Measurements from ENCODE around the gene C5AR2. TPM values are rescaled to one million over a fixed set of nuclear protein-coding genes. Genes with fewer than 3 reads are reported as not detected.
"Not testable (repeated sequence)": the region's sequence is repeated elsewhere in the genome, so short reads cannot be mapped to it uniquely, and the experiment has no call there.

C5AR2 gene
- total RNA-seq, 1 donor, result not detected

GRCh38 chr19:47377801-47378200 lies 45.8 kb downstream of the C5AR2 start:
- H3K4me3 ChIP-seq (ENCODE audit: low read depth, low read length), result no peak overlapping the region
- no peak for DNase-seq (ENCODE audit: low read depth)
- TF ChIP-seq, protein P1, sequence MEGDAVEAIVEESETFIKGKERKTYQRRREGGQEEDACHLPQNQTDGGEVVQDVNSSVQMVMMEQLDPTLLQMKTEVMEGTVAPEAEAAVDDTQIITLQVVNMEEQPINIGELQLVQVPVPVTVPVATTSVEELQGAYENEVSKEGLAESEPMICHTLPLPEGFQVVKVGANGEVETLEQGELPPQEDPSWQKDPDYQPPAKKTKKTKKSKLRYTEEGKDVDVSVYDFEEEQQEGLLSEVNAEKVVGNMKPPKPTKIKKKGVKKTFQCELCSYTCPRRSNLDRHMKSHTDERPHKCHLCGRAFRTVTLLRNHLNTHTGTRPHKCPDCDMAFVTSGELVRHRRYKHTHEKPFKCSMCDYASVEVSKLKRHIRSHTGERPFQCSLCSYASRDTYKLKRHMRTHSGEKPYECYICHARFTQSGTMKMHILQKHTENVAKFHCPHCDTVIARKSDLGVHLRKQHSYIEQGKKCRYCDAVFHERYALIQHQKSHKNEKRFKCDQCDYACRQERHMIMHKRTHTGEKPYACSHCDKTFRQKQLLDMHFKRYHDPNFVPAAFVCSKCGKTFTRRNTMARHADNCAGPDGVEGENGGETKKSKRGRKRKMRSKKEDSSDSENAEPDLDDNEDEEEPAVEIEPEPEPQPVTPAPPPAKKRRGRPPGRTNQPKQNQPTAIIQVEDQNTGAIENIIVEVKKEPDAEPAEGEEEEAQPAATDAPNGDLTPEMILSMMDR (IDR thresholded peaks at IDR 0.05; ENCODE audit: insufficient read depth, low read depth, low read length), result no peak

DNA sequence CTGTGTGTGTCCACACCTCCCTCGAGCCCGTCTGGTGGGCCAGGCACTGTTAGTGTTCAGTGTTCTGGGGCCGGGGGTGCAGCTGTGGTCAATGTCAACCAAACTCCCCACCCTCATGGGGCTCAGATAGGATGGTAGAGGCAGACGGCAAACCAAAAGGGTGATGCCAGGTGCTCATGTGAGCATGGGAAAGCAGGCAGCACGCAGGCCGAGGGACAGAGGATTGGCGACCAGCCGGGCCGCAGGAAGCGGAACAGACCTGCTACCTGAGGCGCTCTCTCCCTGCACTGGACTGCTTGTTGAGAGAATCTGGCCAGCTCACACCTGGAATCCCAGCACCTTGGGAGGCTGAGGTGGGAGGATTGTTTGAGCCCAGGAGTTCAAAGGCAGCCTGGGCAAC lies 46.3 kb downstream of the C5AR2 start:
- H3K4me3 ChIP-seq (ENCODE audit: low read depth, low read length), result no peak overlapping the region
- no peak for DNase-seq (ENCODE audit: low read depth)
- TF ChIP-seq, protein P1 (IDR thresholded peaks at IDR 0.05; ENCODE audit: insufficient read depth, low read depth, low read length), result no peak

GRCh38 chr19:47379381-47379938 lies 47.5 kb downstream of the C5AR2 start:
- TF ChIP-seq, protein P1 (IDR thresholded peaks at IDR 0.05; ENCODE audit: insufficient read depth, low read depth, low read length), result no peak
- no peak for DNase-seq (ENCODE audit: low read depth)
- H3K4me3 ChIP-seq (ENCODE audit: low read depth, low read length), result no peak overlapping the region

DNA sequence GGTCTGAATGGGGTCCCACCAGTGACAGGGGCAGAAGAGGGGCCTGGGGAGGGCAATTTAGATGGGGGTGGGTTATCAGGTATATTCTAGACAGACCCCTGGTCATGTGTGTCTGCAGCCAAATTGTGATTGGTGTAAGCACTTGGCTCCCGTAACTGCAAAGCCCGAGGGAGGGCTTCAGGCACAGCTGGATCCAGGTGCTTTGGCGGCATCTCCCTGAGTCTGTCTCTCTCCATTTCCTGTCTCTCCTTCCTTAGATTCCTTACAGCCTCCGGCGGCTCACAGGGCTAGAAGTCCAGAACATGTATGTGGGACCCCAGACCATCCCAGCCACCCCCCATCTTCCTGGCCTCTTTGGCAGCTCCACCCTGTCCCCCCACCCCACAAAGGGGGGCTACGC lies 48.6 kb downstream of the C5AR2 start:
- TF ChIP-seq, protein P1 (IDR thresholded peaks at IDR 0.05; ENCODE audit: insufficient read depth, low read depth, low read length), result no peak
- DNase-seq (ENCODE audit: low read depth), result no peak
- no peak overlapping the region for H3K4me3 ChIP-seq (ENCODE audit: low read depth, low read length)

DNA sequence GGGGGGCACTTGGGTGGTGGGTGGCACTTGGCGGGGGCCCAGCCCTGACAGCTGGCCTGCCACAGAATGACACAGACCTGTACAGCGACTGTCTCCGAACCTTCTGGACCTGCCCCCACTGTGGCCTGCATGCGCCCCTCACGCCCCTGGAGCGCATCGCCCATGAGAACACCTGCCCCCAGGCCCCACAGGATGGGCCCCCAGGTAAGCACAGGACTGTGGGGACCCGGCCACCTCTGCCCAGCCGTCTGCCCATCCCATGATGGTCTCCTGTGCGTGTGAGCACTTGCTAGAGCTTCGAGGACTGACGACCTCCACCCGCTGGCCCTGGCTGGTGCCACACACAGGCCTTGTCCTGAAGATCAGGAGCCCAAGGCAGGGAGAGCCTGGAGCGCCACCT lies 49.1 kb downstream of the C5AR2 start:
- no peak for DNase-seq (ENCODE audit: low read depth)
- H3K4me3 ChIP-seq (ENCODE audit: low read depth, low read length), result no peak overlapping the region
- TF ChIP-seq, protein P1 (IDR thresholded peaks at IDR 0.05; ENCODE audit: insufficient read depth, low read depth, low read length), result no peak

- no peak overlapping the region for H3K4me3 ChIP-seq (ENCODE audit: low read depth, low read length)
- TF ChIP-seq, protein P1 (IDR thresholded peaks at IDR 0.05; ENCODE audit: insufficient read depth, low read depth, low read length), result no peak
- no peak for DNase-seq (ENCODE audit: low read depth)
Measured at GRCh38 chr19:47381653-47382279, 49.8 kb downstream of the C5AR2 start.

DNA sequence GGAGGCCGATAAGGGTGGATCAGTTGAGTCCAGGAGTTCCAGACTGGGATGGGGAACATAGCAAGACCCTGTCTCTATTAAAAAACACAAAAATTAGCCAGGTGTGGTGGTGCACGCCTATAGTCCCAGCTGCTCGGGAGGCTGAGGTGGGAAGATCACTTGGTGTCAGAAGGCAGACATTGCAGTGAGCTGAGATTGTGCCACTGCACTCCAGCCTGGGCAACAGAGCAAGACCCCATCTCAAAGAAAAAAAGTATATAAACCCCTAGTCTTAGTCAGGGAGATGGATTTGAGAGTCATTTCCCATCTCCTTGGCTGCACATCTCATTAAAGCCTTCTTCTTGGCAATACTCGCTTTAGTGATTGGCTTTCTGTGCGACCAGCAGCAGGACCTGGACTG lies 51.9 kb downstream of the C5AR2 start:
- not testable (repeated sequence) for H3K4me3 ChIP-seq (ENCODE audit: low read depth, low read length); DNase-seq (ENCODE audit: low read depth)

DNA sequence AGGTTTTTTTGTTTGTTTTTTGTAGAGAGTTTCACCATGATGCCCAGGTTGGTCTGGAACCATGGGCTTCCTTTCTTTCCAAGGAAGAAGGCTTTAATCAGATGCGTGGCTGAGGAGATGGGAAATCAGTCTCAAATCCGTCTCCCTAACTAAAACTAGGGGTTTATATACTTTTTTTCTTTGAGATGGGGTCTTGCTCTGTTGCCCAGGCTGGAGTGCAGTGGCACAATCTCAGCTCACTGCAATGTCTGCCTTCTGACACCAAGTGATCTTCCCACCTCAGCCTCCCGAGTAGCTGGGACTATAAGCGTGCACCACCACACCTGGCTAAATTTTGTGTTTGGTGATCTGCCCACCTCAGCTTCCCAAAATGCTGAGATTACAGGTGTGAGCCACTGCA lies 52.6 kb downstream of the C5AR2 start:
- DNase-seq (ENCODE audit: low read depth); H3K4me3 ChIP-seq (ENCODE audit: low read depth, low read length): not testable (repeated sequence)

DNA sequence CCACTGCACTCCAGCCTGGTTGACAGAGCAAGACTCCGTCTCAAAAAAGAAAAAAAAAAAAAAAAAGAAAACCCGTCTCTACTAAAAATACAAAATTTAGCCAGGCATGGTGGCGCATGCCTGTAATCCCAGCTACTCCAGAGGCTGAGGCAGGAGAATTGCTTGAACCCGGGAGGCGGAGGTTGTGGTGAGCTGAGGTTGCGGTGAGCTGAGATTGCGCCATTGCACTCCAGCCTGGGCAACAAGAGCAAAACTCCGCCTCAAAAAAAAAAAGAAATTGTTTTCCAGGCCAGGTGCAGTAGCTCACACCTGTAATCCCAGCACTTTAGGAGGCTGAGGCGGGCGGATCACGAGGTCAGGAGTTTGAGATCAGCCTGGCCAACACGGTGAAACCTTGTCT lies 54.6 kb downstream of the C5AR2 start:
- DNase-seq (ENCODE audit: low read depth); H3K4me3 ChIP-seq (ENCODE audit: low read depth, low read length): not testable (repeated sequence)

DNA sequence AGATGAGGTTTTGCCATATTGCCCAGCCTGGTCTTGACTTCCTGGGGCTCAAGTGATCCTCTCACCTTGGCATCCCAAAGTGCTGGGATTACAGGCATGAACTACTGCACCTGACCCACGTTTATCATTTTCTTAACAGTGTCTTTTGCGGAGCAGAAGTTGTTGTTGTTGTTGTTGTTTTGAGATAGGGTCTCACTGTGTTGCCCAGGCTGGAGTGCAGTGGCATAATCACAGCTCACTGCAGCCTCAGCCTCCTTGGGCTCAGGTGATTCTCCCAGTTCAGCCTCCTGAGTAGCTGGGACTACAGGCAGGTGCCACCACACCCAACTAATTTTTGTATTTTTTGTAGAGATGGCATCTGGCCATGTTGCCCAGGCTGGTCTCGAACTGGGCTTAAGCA lies 55.6 kb downstream of the C5AR2 start:
- not testable (repeated sequence) for H3K4me3 ChIP-seq (ENCODE audit: low read depth, low read length); DNase-seq (ENCODE audit: low read depth)

- DNase-seq (ENCODE audit: low read depth); H3K4me3 ChIP-seq (ENCODE audit: low read depth, low read length): not testable (repeated sequence)
Measured at GRCh38 chr19:47388721-47389120, 56.7 kb downstream of the C5AR2 start.

All from fibroblast of villous mesenchyme (primary cell).